IMR-90 (cell line): ENCODE data around the gene OR2V2. TPM values are rescaled to one million over a fixed set of nuclear protein-coding genes. Genes with fewer than 3 reads are reported as not detected.

Experiments
- ATAC-seq: fragments of 200-7000 bp; cut with Tn5 transposase; 2 replicates; pipeline ENCODE4 v1.9.1; 2020; ENCODE audit warnings: low read depth, mild to moderate bottlenecking, moderate library complexity
- BruUV-seq: library from RNA; stranded (reverse); fragments of 400-500 nt; replicated peaks from 2 replicates; lab custom pipeline; 2021; lab: Mats Ljungman, UMichigan
- CTCF ChIA-PET: fragments of 300-600 bp; formaldehyde crosslinking; extraction: SDS; loops from one replicate; lab custom pipeline; 2021; ENCODE audit warnings: antibody characterized with exemption; lab: Yijun Ruan, JAX
- POLR2A ChIA-PET: fragments of 300-600 bp; sonication (Branson Sonifier 250); formaldehyde crosslinking; loops from one replicate; lab custom pipeline; 2022; ENCODE audit warnings: antibody characterized with exemption; ENCODE audit not compliant: unreplicated experiment; lab: Charles Lee
- DNase-seq: peaks from one replicate; pipeline ENCODE4 v3.0.0; 2013
- H2AFZ ChIP-seq: replicated peaks from 2 replicates; pipeline ENCODE3; 2013; ENCODE audit warnings: low read length, mild to moderate bottlenecking; ENCODE audit not compliant: poor library complexity
- H2AK5ac ChIP-seq: 2 replicates; pipeline ENCODE4 v1.6.1; 2013; ENCODE audit warnings: low read depth, low read length, inconsistent platforms
- H2AK9ac ChIP-seq: replicated peaks from 2 replicates; pipeline ENCODE3; 2013; ENCODE audit warnings: mild to moderate bottlenecking, low read depth, low read length, moderate library complexity; ENCODE audit not compliant: poor library complexity
- H2BK120ac ChIP-seq: 2 replicates; pipeline ENCODE4 v1.6.1; 2013; ENCODE audit warnings: low read depth, low read length, inconsistent platforms
- H2BK15ac ChIP-seq: 3 replicates; pipeline ENCODE4 v1.6.1; 2013; ENCODE audit warnings: low read depth, low read length, inconsistent platforms
- H2BK20ac ChIP-seq: 2 replicates; pipeline ENCODE4 v1.6.1; 2013; ENCODE audit warnings: low read depth, mild to moderate bottlenecking, inconsistent platforms, low read length, moderate library complexity
- H2BK5ac ChIP-seq: 2 replicates; pipeline ENCODE4 v1.6.1; 2013; ENCODE audit warnings: mild to moderate bottlenecking, low read depth, low read length, inconsistent platforms; ENCODE audit not compliant: poor library complexity, severe bottlenecking
- H3K14ac ChIP-seq: replicated peaks from 2 replicates; pipeline ENCODE4 v1.6.1; 2013; ENCODE audit warnings: low read depth, low read length, inconsistent platforms
- H3K18ac ChIP-seq: 2 replicates; pipeline ENCODE4 v1.6.1; 2013; ENCODE audit warnings: low read depth, low read length, control low read depth
- H3K23ac ChIP-seq: 2 replicates; pipeline ENCODE4 v1.6.1; 2013; ENCODE audit warnings: low read depth, low read length, inconsistent platforms
- H3K27ac ChIP-seq: 2 replicates; pipeline ENCODE4 v1.5.1; 2013; ENCODE audit warnings: mild to moderate bottlenecking, control low read depth, low read length; ENCODE audit not compliant: insufficient read depth
- H3K27me3 ChIP-seq: 2 replicates; pipeline ENCODE4 v1.6.1; 2013; ENCODE audit warnings: low read length; ENCODE audit not compliant: control insufficient read depth, insufficient read depth
- H3K36me3 ChIP-seq: 2 replicates; pipeline ENCODE4 v1.6.1; 2013; ENCODE audit warnings: low read length, mixed read lengths; ENCODE audit not compliant: control insufficient read depth, insufficient read depth
- H3K4ac ChIP-seq: 2 replicates; pipeline ENCODE4 v1.6.1; 2013; ENCODE audit warnings: low read depth, low read length, inconsistent platforms
- H3K4me1 ChIP-seq: 2 replicates; pipeline ENCODE4 v1.6.1; 2013; ENCODE audit warnings: low read length, mixed read lengths; ENCODE audit not compliant: control insufficient read depth, insufficient read depth
- H3K4me2 ChIP-seq: 2 replicates; pipeline ENCODE4 v1.6.1; 2013; ENCODE audit warnings: low read depth, mild to moderate bottlenecking, control low read depth, low read length, moderate library complexity
- H3K4me3 ChIP-seq: 2 replicates; pipeline ENCODE4 v1.5.1; 2013; ENCODE audit warnings: low read depth, mild to moderate bottlenecking, control low read depth, low read length, moderate library complexity; ENCODE audit not compliant: insufficient read depth
- H3K56ac ChIP-seq: 2 replicates; pipeline ENCODE4 v1.6.1; 2013; ENCODE audit warnings: low read length, inconsistent platforms; ENCODE audit not compliant: insufficient read depth; ENCODE audit errors: extremely low read depth
- H3K79me1 ChIP-seq, 2 experiments: 2 replicates each; pipeline ENCODE4 v1.6.1; 2013; ENCODE audit warnings: low read length in 2 of 2, inconsistent platforms in 1 of 2, low read depth in 1 of 2
- H3K9ac ChIP-seq: 2 replicates; pipeline ENCODE4 v1.6.1; 2013; ENCODE audit warnings: low read depth, low read length, control low read depth
- H3K9me1 ChIP-seq: 2 replicates; pipeline ENCODE4 v1.6.1; 2013; ENCODE audit warnings: low read length, inconsistent platforms; ENCODE audit not compliant: insufficient read depth
- H3K9me3 ChIP-seq: 2 replicates; pipeline ENCODE4 v1.6.1; 2013; ENCODE audit warnings: low read length; ENCODE audit not compliant: control insufficient read depth, insufficient read depth
- H4K20me1 ChIP-seq: 2 replicates; pipeline ENCODE4 v1.6.1; 2013; ENCODE audit warnings: low read length, inconsistent platforms; ENCODE audit not compliant: insufficient read depth
- H4K5ac ChIP-seq: 2 replicates; pipeline ENCODE4 v1.6.1; 2013; ENCODE audit warnings: mild to moderate bottlenecking, low read depth, low read length, control low read depth
- H4K8ac ChIP-seq, 2 experiments: 2 replicates each; pipeline ENCODE4 v1.6.1; 2013; ENCODE audit warnings: low read depth in 2 of 2, low read length in 2 of 2, control low read depth in 1 of 2, inconsistent platforms in 1 of 2
- H4K91ac ChIP-seq: 2 replicates; pipeline ENCODE4 v1.6.1; 2013; ENCODE audit warnings: low read depth, low read length, inconsistent platforms; ENCODE audit not compliant: insufficient read depth
- BHLHE40 ChIP-seq: fragments of 150-350 bp; IDR thresholded peaks from 2 replicates; pipeline ENCODE4 v1.6.1; 2016; ENCODE audit warnings: mild to moderate bottlenecking, low read depth, low read length
- CEBPB ChIP-seq: IDR thresholded peaks from 2 replicates; pipeline ENCODE4 v1.6.1; 2012; ENCODE audit warnings: low read depth, low read length, improper control_type of control experiment
- CHD1 ChIP-seq: IDR thresholded peaks from 2 replicates; pipeline ENCODE4 v1.6.1; 2012; ENCODE audit warnings: low read depth, low read length, improper control_type of control experiment
- FOS ChIP-seq: fragments of 150-350 bp; IDR thresholded peaks from 2 replicates; pipeline ENCODE4 v1.6.1; 2016; ENCODE audit warnings: low read depth, low read length
- MAZ ChIP-seq: IDR thresholded peaks from 2 replicates; pipeline ENCODE4 v1.6.1; 2012; ENCODE audit warnings: low read depth, mild to moderate bottlenecking, low read length, improper control_type of control experiment, moderate library complexity, borderline replicate concordance
- POLR2A ChIP-seq: IDR thresholded peaks from 2 replicates; pipeline ENCODE4 v1.6.1; 2012; ENCODE audit warnings: mild to moderate bottlenecking, low read depth, low read length
- RCOR1 ChIP-seq: IDR thresholded peaks from 2 replicates; pipeline ENCODE4 v1.6.1; 2012; ENCODE audit warnings: mild to moderate bottlenecking, low read length, improper control_type of control experiment; ENCODE audit not compliant: insufficient replicate concordance
- SMC3 ChIP-seq: fragments of 150-350 bp; IDR thresholded peaks from 2 replicates; pipeline ENCODE4 v1.6.1; 2016; ENCODE audit warnings: low read depth, mild to moderate bottlenecking, antibody characterized with exemption, low read length, moderate library complexity
- WGBS, 2 experiments: methylation state at CpG; one replicate each; pipeline versions ENCODE4 v1.1.5 to v1.1.7; 2013; ENCODE audit warnings: missing lambda C conversion rate in 2 of 2; ENCODE audit not compliant: insufficient read length in 1 of 2; ENCODE audit errors: extremely low coverage in 2 of 2; 5-methylcytosine and 5-hydroxymethylcytosine counted together
- dilution Hi-C: fragments of 300-500 bp; cut with HindIII; formaldehyde crosslinking; loops from one replicate; pipeline ENCODE4 v1.14.3; 2018; ENCODE audit warnings: low sequenced_read_pairs; ENCODE audit not compliant: unreplicated experiment
- in situ Hi-C: fragments of 300-500 bp; cut with MboI; formaldehyde crosslinking; loops from 3 replicates; pipeline ENCODE4 v1.14.3; 2019; ENCODE audit warnings: low sequenced_read_pairs, inconsistent platforms, mixed read lengths
- intact Hi-C: fragments of 100-400 bp; cut with micrococcal nuclease; formaldehyde crosslinking; loops from 2 replicates; pipeline ENCODE4 v1.10.0; 2022
- polyA plus RNA-seq, 3 experiments: library from polyadenylated mRNA; depleted of rRNA; stranded (reverse); fragments of >200 nt; gene quantifications; 2 replicates each; pipeline ENCODE4 v1.2.3, GENCODE V29; 2012; ENCODE audit warnings: low replicate concordance in 1 of 3
- total RNA-seq: library from RNA; depleted of rRNA; stranded (reverse); fragments of >200 nt; gene quantifications from 2 replicates; pipeline ENCODE4 v1.2.3, GENCODE V29; 2012
- TF ChIP-seq, protein P1 (sequence below): conservative IDR thresholded peaks from 2 replicates; pipeline ENCODE4 v1.5.1; 2012; ENCODE audit warnings: mild to moderate bottlenecking, low read depth, low read length, improper control_type of control experiment
- TF ChIP-seq, protein P2 (sequence below): fragments of 150-350 bp; IDR thresholded peaks from 2 replicates; pipeline ENCODE4 v1.6.1; 2016; ENCODE audit warnings: low read depth, mild to moderate bottlenecking, low read length, moderate library complexity, borderline replicate concordance
- TF ChIP-seq, protein P3 (sequence below): fragments of 150-350 bp; IDR thresholded peaks from 2 replicates; pipeline ENCODE4 v1.6.1; 2017; ENCODE audit warnings: mild to moderate bottlenecking, antibody characterized with exemption, low read length, low read depth

The OR2V2 gene
- total and polyA plus RNA-seq, 2 of the 4 experiments (the other 2 are of a cell fraction) = not detected

DNA sequence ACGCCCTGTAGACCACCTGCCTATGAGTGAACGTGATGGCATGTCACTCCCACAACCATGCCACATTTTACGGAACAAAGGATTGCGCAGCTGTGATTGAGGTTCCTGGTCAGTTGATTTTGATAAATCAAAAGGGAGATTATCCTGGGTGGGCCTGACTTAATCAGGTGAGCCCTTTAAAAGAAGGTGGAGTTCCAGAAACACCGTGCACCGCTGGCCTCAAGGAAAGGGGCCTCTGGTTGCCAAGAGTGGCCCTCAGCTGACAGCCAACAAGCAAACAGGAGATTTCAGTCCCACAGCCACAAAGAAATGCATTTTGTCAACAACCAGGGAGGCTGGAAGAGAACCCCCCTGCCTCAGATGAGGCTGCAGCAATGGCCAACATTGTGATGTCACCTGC, 38.6 kb downstream of the OR2V2 start:
- Histone ChIP-seq H3K56ac (no peak overlapping the region), H2BK15ac (no peak overlapping the region), H4K20me1 (peaks cover 12% of the 10 kb centered on the region), H3K9ac (no peak overlapping the region), H3K79me1 (no peaks in the 10 kb centered on the region), H2AK9ac (no peak overlapping the region), H3K36me3 (no peaks in the 10 kb centered on the region), H2BK5ac (no peak overlapping the region), H3K27ac (no peak overlapping the region), H3K23ac (no peak overlapping the region), H2BK120ac (no peak overlapping the region), H3K18ac (no peak overlapping the region), H4K91ac (no peak overlapping the region), H4K8ac (no peak overlapping the region), H2AK5ac (no peak overlapping the region), H3K14ac (no peak overlapping the region), H3K4me1 (no peaks in the 10 kb centered on the region), H3K4ac (no peak overlapping the region), H3K9me3 (no peaks in the 10 kb centered on the region), H2AFZ (no peak overlapping the region), H3K4me2 (no peak overlapping the region), H3K27me3 (no peaks in the 10 kb centered on the region), H2BK20ac (no peak overlapping the region), H3K9me1 (peaks cover 2% of the 10 kb centered on the region; the same call in 1 of the 2 replicates), H3K4me3 (no peak overlapping the region), H4K5ac (no peak overlapping the region)
- DNase-seq = no peak
- intact Hi-C loops = loop anchor here (5.0 kb wide), 1 partner anchor 76 kb away; the partner anchor contains the start of gene TRIM52
- ChIA-PET POLR2A (no interaction called here), CTCF (no interaction called here)
- no peak for TF ChIP-seq POLR2A
- TF ChIP-seq MAZ = no peak
- TF ChIP-seq RCOR1 = no peak
- no peak for TF ChIP-seq CEBPB
- TF ChIP-seq, protein P1, sequence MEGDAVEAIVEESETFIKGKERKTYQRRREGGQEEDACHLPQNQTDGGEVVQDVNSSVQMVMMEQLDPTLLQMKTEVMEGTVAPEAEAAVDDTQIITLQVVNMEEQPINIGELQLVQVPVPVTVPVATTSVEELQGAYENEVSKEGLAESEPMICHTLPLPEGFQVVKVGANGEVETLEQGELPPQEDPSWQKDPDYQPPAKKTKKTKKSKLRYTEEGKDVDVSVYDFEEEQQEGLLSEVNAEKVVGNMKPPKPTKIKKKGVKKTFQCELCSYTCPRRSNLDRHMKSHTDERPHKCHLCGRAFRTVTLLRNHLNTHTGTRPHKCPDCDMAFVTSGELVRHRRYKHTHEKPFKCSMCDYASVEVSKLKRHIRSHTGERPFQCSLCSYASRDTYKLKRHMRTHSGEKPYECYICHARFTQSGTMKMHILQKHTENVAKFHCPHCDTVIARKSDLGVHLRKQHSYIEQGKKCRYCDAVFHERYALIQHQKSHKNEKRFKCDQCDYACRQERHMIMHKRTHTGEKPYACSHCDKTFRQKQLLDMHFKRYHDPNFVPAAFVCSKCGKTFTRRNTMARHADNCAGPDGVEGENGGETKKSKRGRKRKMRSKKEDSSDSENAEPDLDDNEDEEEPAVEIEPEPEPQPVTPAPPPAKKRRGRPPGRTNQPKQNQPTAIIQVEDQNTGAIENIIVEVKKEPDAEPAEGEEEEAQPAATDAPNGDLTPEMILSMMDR = no peak
- no peak for TF ChIP-seq CHD1
- TF ChIP-seq, protein P2, sequence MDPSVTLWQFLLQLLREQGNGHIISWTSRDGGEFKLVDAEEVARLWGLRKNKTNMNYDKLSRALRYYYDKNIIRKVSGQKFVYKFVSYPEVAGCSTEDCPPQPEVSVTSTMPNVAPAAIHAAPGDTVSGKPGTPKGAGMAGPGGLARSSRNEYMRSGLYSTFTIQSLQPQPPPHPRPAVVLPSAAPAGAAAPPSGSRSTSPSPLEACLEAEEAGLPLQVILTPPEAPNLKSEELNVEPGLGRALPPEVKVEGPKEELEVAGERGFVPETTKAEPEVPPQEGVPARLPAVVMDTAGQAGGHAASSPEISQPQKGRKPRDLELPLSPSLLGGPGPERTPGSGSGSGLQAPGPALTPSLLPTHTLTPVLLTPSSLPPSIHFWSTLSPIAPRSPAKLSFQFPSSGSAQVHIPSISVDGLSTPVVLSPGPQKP = no peak
- TF ChIP-seq, protein P3, sequence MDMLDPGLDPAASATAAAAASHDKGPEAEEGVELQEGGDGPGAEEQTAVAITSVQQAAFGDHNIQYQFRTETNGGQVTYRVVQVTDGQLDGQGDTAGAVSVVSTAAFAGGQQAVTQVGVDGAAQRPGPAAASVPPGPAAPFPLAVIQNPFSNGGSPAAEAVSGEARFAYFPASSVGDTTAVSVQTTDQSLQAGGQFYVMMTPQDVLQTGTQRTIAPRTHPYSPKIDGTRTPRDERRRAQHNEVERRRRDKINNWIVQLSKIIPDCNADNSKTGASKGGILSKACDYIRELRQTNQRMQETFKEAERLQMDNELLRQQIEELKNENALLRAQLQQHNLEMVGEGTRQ = no peak
- TF ChIP-seq BHLHE40 = no peak
- TF ChIP-seq FOS = no peak
- TF ChIP-seq SMC3 = no peak
- no peak for ATAC-seq
- in situ Hi-C loops = loop anchor here (5.0 to 10.0 kb wide), 2 partner anchors 71 to 381 kb away; partner anchors contain the start of gene MGAT1
- dilution Hi-C loops = no loop called here
- BruUV-seq = no TSS peak
- WGBS, 2 experiments = 90% methylated on average over 2 of the region's 6 CpGs; no CpG with 5 or more reads in 1 of the 2 experiments
